ENCODE measurements around the gene TMCO4. TPM values are rescaled to one million over a fixed set of nuclear protein-coding genes. Genes with fewer than 3 reads are reported as not detected.

The TMCO4 gene
- total and polyA plus RNA-seq, 2 donors (not counting 3 experiments of a cell fraction or from before 2014, with no cell fraction given): 7.6 to 10.3 TPM

- no peak overlapping the region for H3K4me2 ChIP-seq (ENCODE audit: insufficient read depth, low read length)
- CTCF ChIA-PET: interaction anchor here (1.1 to 4.7 kb wide), 5 partner anchors 11 to 46 kb away, joined by 3 to 21 read pairs (median 5); a partner anchor contains a TSS
- no TSS peak for BruUV-seq (replicated peaks)
These were observed 156.6 kb downstream of the TMCO4 start for GRCh38 chr1:19643121-19643520.

GRCh38 chr1:19640363-19641316 lies 159.1 kb downstream of the TMCO4 start:
- Histone ChIP-seq H2AFZ (ENCODE audit: low read depth, low read length) (no peak overlapping the region), H3K79me2 (ENCODE audit: control insufficient read depth, insufficient read depth, low read length) (no peaks in the 10 kb centered on the region), H3K9ac (replicated peaks; ENCODE audit: extremely low read depth, insufficient read depth, low read length) (no peak overlapping the region), H3K27ac (ENCODE audit: insufficient read depth, low read depth, low read length) (no peak overlapping the region), H3K9me1 (replicated peaks; ENCODE audit: control insufficient read depth, extremely low read depth, insufficient read depth, low read length) (no peaks in the 10 kb centered on the region), H3K9me3 (replicated peaks; ENCODE audit: control insufficient read depth, insufficient read depth, low read length) (no peaks in the 10 kb centered on the region), H3K4me3 (replicated peaks in 1 of 3; ENCODE audit: insufficient read depth in 1 of 3, low read depth in 1 of 3, low read length in 3 of 3) (no peak overlapping the region), H3K4me1 (ENCODE audit: control insufficient read depth, extremely low read depth, insufficient read depth, low read length) (peaks cover 5% of the 10 kb centered on the region), H3K27me3 (ENCODE audit: control insufficient read depth in 2 of 2, insufficient read depth in 2 of 2, low read length in 2 of 2) (peaks cover 0 to 1% of the 10 kb centered on the region in 2 experiments), H3K4me2 (ENCODE audit: insufficient read depth, low read length) (no peak overlapping the region), H4K20me1 (replicated peaks; ENCODE audit: control insufficient read depth, extremely low read depth, insufficient read depth, low read length) (no peaks in the 10 kb centered on the region), H3K36me3 (ENCODE audit: control insufficient read depth in 2 of 2, extremely low read depth in 1 of 2, insufficient read depth in 2 of 2, low read length in 2 of 2) (no peaks in the 10 kb centered on the region)
- CTCF ChIA-PET: interaction anchor here (0.7 to 4.7 kb wide), 10 partner anchors 10 to 250 kb away, joined by 3 to 21 read pairs (median 4); a partner anchor contains a TSS
- DNase-seq (ENCODE audit: low read depth, low spot score) (peak; percentile 49), FAIRE-seq (peak; percentile 55)
- intact Hi-C loops (cut with micrococcal nuclease) (no loop called here), dilution Hi-C loops (cut with MboI; ENCODE audit: extremely low pct_ligation_motif_present, low sequenced_read_pairs) (loop anchor here (25.0 kb wide), 1 partner anchor 228 kb away; no protein-coding TSS in a partner anchor)
- no TSS peak for BruUV-seq (replicated peaks)
- POLR2A ChIA-PET: no interaction called here
- TF ChIP-seq POLR2AphosphoS5 (IDR thresholded peaks at IDR 0.05; ENCODE audit: insufficient read depth, low read depth, low read length) (no peak), MYC (IDR thresholded peaks at IDR 0.05; ENCODE audit: low read depth, low read length) (no peak), CTCF (IDR thresholded peaks at IDR 0.05; ENCODE audit: extremely low read depth in 1 of 2, insufficient read depth in 1 of 2, low read depth in 1 of 2, low read length in 2 of 2) (peak in 1 of 2 donors; percentile 12), GATA2 (IDR thresholded peaks at IDR 0.05; ENCODE audit: insufficient read depth, insufficient read length, low read depth, low read length) (no peak)

More at GRCh38 chr1:19643121-19643520, 156.6 kb downstream of the TMCO4 start:
- no peak for FAIRE-seq
- Histone ChIP-seq H3K27me3 (ENCODE audit: control insufficient read depth in 2 of 2, insufficient read depth in 2 of 2, low read length in 2 of 2) (peaks cover 0 to 1% of the 10 kb centered on the region in 2 experiments), H3K4me1 (ENCODE audit: control insufficient read depth, extremely low read depth, insufficient read depth, low read length) (peaks cover 12% of the 10 kb centered on the region), H3K9ac (replicated peaks; ENCODE audit: extremely low read depth, insufficient read depth, low read length) (no peak overlapping the region), H3K27ac (ENCODE audit: insufficient read depth, low read depth, low read length) (no peak overlapping the region), H3K4me3 (replicated peaks in 1 of 3; ENCODE audit: insufficient read depth in 1 of 3, low read depth in 1 of 3, low read length in 3 of 3) (no peak overlapping the region), H3K79me2 (ENCODE audit: control insufficient read depth, insufficient read depth, low read length) (peaks cover 6% of the 10 kb centered on the region), H4K20me1 (replicated peaks; ENCODE audit: control insufficient read depth, extremely low read depth, insufficient read depth, low read length) (no peaks in the 10 kb centered on the region), H3K36me3 (ENCODE audit: control insufficient read depth in 2 of 2, extremely low read depth in 1 of 2, insufficient read depth in 2 of 2, low read length in 2 of 2) (no peaks in the 10 kb centered on the region), H3K9me1 (replicated peaks; ENCODE audit: control insufficient read depth, extremely low read depth, insufficient read depth, low read length) (no peaks in the 10 kb centered on the region), H2AFZ (ENCODE audit: low read depth, low read length) (no peak overlapping the region), H3K9me3 (replicated peaks; ENCODE audit: control insufficient read depth, insufficient read depth, low read length) (no peaks in the 10 kb centered on the region)
- POLR2A ChIA-PET: interaction anchor here (0.6 kb wide), 1 partner anchor 45 kb away, joined by 4 read pairs; no protein-coding TSS in a partner anchor
- intact Hi-C loops (cut with micrococcal nuclease): no loop called here
- no peak for DNase-seq (ENCODE audit: low read depth, low spot score)
- TF ChIP-seq JUN (IDR thresholded peaks at IDR 0.05; ENCODE audit: borderline replicate concordance, insufficient read depth, insufficient read length, low read depth): no peak
- dilution Hi-C loops (cut with MboI; ENCODE audit: extremely low pct_ligation_motif_present, low sequenced_read_pairs): loop anchor here (25.0 kb wide), 1 partner anchor 231 kb away; no protein-coding TSS in a partner anchor
